Measurements from ENCODE around the gene TST.

TST gene

DNA sequence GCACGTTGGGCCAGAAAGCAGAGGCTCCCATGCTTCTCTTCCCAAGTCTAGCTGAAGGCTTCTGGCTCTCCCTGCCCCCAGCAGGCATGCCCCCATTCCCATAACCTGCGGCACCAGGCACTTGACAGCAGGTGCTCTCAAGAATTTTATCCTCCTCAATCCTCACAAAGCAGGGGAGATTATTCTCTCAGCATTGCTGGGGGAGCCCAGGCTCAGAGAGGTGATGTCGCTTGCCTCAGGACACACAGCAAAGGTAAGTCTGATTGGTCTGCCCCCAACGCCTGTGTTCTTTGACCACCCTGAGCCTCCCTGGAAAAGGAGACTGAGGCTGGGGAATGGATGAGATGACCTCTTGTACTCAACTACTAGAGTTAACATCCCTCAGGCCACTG is 4.8 kb downstream of the TST start:
- no peak for DNase-seq (ENCODE audit: low spot score)
- in situ Hi-C loops (cut with MboI; ENCODE audit: low pct_unique_long_range_greater_than_20kb, low sequenced_read_pairs, unreplicated experiment), result no loop called here
- no peak for TF ChIP-seq CTCF (IDR thresholded peaks at IDR 0.05; ENCODE audit: extremely low read depth, insufficient read depth, missing control alignments)

- no peak for DNase-seq (ENCODE audit: low spot score)
- in situ Hi-C loops (cut with MboI; ENCODE audit: low pct_unique_long_range_greater_than_20kb, low sequenced_read_pairs, unreplicated experiment), result no loop called here
- no peak for TF ChIP-seq CTCF (IDR thresholded peaks at IDR 0.05; ENCODE audit: extremely low read depth, insufficient read depth, missing control alignments)
Observed at GRCh38 chr22:37012956-37013355, 6.3 kb downstream of the TST start.

GRCh38 chr22:37012262-37012904 is 6.9 kb downstream of the TST start:
- in situ Hi-C loops (cut with MboI; ENCODE audit: low pct_unique_long_range_greater_than_20kb, low sequenced_read_pairs, unreplicated experiment), result no loop called here
- DNase-seq (ENCODE audit: low spot score), result no peak

DNA sequence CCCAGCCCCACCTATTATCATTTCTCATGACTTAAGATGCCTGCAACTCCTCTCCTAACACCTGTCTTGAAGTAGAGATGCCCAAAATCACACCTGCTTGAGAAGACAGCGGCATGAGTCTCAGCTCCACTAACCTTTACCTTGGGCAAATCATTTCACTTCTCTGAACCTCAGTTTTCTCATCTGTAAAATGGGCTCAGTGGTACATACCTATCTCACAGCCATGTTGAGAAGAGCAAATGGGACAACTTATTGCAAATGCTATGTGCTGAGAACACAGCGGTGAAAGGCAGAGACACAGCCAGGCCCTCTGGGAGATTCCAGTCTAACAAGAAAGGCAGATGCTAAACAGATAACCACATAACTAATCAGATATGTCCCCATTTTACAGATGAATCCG is 7.8 kb downstream of the TST start:
- in situ Hi-C loops (cut with MboI; ENCODE audit: low pct_unique_long_range_greater_than_20kb, low sequenced_read_pairs, unreplicated experiment), result no loop called here
- no peak for TF ChIP-seq CTCF (IDR thresholded peaks at IDR 0.05; ENCODE audit: extremely low read depth, insufficient read depth, missing control alignments)
- DNase-seq (ENCODE audit: low spot score), result no peak

More at GRCh38 chr22:37012262-37012904, 6.9 kb downstream of the TST start:
- TF ChIP-seq CTCF (IDR thresholded peaks at IDR 0.05; ENCODE audit: extremely low read depth, insufficient read depth, missing control alignments), result no peak

DNA sequence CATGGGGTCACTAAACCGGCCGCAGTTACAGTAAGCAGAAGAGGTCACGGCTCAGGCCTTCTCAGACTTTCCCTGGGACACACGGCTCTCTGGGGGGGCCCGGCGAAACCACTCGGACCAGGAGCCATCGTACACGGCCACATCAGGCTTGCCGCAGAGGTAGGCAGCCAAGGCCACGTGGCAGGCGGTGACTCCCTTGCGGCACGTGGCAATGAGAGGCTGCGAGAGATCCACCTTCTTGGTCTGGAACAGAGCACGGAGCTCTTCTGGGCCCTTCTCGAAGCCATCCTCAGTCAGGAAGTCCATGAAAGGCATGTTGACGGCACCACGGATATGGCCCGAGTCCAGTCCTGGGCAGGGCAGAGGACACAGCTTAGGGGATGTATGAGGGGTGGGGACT is 8.3 kb downstream of the TST start:
- DNase-seq (ENCODE audit: low spot score), result no peak
- no peak for TF ChIP-seq CTCF (IDR thresholded peaks at IDR 0.05; ENCODE audit: extremely low read depth, insufficient read depth, missing control alignments)
- in situ Hi-C loops (cut with MboI; ENCODE audit: low pct_unique_long_range_greater_than_20kb, low sequenced_read_pairs, unreplicated experiment), result no loop called here

DNA sequence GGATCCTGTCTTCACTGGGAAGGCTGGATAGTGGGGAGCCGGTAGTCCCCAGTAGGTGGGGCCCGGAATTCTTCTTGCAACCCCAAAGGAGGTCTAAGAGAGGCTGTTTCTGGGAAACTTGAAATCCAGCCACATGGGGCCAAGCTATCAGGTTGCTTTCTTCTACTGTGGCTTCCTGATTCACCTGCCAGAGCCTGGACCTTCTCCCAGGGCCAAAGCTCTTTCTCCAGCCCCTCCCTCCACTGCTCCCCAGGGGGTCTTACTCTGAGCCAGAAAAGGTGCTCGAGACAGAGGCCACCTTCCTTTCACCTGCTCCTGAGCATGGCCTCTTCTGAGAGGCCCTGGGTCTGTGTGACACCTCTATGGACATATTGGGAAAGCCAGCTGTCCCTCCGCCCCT is 9.1 kb downstream of the TST start:
- TF ChIP-seq CTCF (IDR thresholded peaks at IDR 0.05; ENCODE audit: extremely low read depth, insufficient read depth, missing control alignments), result no peak
- in situ Hi-C loops (cut with MboI; ENCODE audit: low pct_unique_long_range_greater_than_20kb, low sequenced_read_pairs, unreplicated experiment), result no loop called here

More for the DNA sequence above, 9.1 kb downstream of the TST start:
- no peak for DNase-seq (ENCODE audit: low spot score)
